GM19023 (cell line): ENCODE results near the gene ZNF506.
"Not testable (repeated sequence)": the region's sequence is repeated elsewhere in the genome, so short reads cannot be mapped to it uniquely, and the experiment has no call there.

Experiments
- ATAC-seq: cut with Tn5 transposase; IDR thresholded peaks from one replicate; pipeline ENCODE4 v1.9.1; 2021; ENCODE audit warnings: mild to moderate bottlenecking, moderate library complexity; ENCODE audit not compliant: unreplicated experiment

ZNF506 gene

GRCh38 chr19:19781791-19782190 lies 39.8 kb downstream of the ZNF506 start:
- not testable (repeated sequence) for ATAC-seq

DNA sequence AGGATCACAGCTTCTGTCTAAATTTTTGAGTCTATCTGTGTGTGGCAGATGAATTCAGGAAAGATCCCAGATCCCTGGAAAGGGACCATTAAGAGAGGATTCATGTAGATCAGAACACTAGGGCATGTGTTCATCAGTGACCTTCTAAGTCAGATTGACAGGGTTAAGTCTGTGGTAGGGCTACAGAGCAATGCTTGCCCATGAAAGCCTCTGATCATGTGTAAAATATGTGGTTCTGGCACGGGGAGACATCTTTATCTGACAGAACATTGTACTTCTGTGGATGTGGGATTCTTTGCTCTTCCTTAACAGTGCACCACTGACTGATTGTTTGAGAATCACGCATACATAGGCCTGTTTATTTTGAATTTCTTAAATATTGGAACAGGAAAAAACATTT lies 42.9 kb downstream of the ZNF506 start:
- no peak for ATAC-seq

- no peak for ATAC-seq
Observed at GRCh38 chr19:19777692-19778091, 43.9 kb downstream of the ZNF506 start.

DNA sequence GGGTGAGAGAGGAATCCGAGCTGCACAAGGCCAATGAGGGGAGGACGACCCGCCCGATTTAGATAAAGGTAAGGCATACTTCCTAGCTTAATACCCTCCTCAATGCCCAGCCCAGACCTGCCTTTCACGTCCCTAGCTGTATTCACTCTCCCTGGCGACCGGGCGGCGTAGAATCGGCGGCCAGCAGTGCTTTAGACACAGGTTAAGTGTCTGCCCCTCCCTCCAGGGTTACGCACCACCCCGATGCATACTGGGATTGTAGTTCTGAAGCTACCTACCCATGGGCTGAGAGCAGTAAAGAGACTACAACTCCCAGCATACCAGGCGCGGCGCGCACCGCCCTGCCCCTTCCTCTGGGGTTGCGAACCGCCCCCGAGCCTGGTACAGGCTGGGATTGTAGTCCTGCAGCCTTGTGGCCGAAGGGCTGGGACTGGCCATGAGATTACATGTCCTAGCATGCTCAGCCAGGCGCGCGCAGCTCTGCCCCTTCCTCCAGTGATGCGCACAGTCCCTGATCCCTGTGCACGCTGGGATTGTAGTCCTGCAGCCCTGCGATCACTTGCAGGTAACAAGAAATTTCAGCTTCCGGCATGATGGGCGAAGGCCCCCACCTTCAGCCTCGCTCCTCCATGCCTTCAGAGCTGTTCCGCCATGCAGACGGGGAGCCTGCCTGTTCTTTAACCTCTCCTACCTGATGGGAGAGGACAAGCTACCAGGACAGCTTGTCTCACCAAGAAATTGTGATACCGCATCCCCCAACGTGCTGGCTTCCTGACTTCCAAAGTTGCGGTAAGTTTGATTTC lies 45.1 kb downstream of the ZNF506 start:
- ATAC-seq = peak; percentile 95

DNA sequence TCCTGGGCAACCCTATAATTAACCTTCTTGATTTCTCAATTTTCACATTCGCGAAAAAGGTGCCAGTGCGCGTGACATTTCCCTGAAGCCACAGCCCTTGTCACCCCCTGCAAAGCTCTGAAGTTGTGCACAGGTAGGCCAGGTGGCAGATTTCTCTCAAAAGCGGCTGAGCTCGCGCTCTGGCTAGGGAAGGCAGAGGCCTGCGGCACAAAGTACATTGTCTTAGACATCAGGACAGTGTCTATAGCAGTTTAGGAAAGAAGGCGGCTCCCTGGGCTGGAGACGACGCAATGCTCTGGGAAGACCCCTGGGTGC lies 45.7 kb downstream of the ZNF506 start:
- ATAC-seq = peak; percentile 3

DNA sequence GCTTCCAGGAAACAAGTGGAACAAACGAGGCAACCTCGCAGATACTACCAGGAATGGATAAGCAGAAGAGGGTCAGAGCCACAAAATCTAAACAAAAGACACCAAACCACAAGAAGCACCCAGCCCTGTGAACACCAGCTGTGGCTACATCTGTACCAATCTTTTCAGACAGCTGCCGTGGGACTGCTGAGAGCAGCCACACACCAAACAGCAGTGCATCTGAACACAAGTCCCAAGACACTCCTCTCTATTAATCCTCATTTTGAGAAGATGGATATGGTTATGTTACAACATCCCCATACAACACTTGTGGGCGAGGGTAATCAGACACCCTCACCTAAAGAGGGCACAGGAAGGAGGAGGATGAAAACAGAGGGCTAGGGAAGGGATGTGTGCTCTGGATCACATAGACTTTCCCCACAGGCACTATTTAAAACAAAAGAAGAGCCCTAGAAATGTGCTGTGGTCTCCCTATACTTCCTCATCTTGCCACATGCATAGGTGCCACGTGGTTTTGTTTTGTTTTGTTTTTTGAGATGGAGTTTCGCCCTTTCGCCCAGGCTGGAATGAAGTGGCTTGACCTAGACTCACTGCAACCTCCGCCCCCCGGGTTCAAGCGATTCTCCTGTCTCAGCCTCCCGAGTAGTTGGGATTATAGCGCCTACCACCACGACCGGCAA lies 47.1 kb downstream of the ZNF506 start:
- no peak for ATAC-seq

- not testable (repeated sequence) for ATAC-seq
Observed at GRCh38 chr19:19771963-19772362, 49.6 kb downstream of the ZNF506 start.

GRCh38 chr19:19769971-19770370 lies 51.6 kb downstream of the ZNF506 start:
- not testable (repeated sequence) for ATAC-seq

- no peak for ATAC-seq
Observed at GRCh38 chr19:19758164-19758563, 63.4 kb downstream of the ZNF506 start.

GRCh38 chr19:19752760-19753403 lies 68.7 kb downstream of the ZNF506 start:
- ATAC-seq = no peak

DNA sequence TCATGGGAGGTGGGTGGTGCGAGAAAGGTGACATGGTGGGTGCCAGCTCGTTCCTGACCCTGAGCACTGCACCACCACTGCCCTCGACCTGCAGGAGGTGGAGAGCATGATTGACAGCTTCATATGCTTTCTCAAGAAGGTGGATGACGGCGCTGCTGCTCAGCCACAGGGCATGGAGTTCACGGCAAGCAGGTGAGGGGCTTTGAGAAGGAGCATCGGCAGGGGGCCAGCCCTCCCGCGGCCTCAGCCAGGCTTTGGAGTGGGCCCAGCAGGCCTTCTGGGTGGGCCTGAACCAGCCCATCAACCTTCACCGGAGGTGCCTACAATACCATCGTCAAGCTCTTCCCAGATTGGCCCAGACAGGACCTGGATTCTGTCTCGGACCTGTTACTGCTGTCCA lies 69.7 kb downstream of the ZNF506 start:
- no peak for ATAC-seq

- ATAC-seq = no peak
Observed at GRCh38 chr19:19750842-19751790, 70.4 kb downstream of the ZNF506 start.

- ATAC-seq = no peak
Observed at GRCh38 chr19:19749908-19750841, 71.4 kb downstream of the ZNF506 start.

DNA sequence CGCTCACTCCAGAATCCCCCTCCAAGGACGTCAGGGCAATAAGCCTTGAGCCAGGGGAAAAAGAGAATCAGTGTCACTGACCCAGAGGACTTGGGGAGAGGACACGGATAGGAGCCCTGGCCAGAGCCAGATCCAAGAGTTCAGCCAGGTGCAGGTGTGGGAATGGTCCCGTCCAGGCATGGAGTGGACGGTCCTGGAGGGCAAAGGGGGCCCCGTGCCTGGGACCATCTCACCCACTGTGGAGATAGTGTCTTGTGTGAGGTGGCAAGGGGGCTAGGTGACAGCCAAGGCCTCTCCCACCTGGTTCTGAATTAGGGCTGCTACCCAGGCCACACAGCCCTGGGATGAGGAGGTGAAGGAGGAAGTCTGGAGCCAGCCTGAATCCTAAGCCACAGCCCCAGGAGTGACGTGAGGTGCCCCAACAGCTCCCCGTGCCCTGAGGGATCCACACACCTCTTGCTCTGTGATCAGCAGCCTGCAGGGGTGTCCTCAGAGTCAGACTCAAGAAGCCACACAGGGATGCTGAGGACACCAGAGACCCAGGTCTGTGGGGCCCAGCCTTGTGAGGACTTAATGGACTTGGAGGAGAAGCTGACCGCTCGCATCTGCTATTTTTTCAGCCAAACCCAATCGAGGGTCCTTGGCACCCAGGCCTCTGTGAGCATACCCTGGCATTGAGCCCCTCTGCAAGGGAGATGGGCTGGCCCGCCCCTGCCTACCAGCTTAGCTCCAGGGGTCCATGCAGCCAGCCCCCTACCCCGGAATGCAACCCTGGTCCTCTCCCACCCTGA lies 72.2 kb downstream of the ZNF506 start:
- ATAC-seq = no peak

DNA sequence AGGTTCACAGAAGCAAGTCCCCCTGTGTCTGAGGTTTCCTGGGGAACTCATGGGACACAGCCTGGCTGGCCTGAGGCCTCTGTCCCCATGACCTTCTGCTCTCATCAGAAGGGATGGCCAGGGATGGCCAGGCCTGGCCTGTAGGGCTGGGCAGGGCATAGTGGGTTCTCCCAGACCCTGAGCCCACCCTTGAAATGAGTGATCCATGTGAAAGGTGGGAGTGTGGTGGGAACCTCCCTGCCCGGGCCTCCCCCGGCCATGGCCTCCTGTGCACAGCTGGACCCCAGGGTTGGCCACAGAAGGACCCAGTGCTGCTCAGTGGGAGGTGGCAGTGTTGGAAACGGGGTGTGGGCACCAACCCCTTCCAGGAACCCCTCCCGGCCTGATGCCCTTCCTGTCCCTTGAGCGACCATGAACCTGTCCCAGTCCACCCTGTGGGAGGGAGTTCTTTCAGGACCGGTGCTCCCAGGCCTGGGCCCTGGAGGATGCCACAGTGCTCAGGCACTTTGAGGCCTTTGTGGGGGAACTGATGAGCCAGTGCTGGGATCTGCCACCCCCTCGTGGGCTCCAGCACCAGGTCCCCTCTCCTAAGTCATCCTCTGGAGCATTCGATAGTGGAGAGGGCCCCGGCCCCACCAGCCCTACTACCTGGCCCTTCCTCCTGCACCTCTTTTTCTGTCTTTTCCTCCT lies 73.2 kb downstream of the ZNF506 start:
- no peak for ATAC-seq

DNA sequence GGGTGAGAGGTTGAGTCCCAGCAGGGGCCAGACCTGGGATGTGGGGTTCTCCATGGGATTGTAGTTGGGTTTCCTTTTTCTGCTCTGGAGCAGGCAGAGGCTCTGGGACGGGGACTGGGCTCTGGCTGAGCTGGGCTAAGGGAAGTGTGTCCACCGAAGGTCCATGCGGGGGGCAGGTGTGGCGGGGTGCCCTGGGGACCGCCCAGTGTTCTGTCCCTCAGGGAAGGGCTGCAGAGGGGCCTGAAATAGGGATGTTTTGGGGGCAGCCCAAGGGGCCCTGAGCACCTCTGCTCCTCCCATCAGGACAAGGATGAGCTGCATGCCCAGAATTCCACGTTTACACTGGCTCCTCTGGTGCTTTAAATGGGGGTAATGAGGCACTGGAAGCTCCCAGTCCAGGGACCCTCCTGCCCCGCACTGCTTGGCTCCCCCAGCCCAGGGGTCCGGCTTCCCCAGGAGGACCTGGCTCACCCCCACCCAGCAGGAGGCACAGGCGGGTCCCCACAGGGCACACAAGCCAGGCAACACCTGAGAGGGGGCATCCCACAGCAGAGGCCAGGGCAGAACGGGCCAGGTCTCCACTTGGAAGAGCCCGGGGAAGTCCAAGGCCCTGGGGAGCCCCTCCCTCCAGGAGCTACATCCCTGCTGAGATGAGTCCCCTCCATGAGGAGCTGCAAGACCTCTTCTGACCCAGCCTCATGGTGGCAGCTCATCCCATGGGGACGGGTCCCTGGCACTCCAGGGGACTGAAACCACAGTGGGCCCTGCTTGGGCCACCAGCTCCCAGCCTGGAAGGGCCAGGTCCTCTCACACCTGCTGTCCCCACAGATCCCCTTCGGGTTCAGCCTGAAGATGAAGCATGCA lies 74.0 kb downstream of the ZNF506 start:
- no peak for ATAC-seq
